ENCODE measurements around the gene KCNF1.

- no peak for TF ChIP-seq CTCF (IDR thresholded peaks at IDR 0.05)
- no peak for TF ChIP-seq POLR2AphosphoS5 (IDR thresholded peaks at IDR 0.05)
- TF ChIP-seq POLR2A (IDR thresholded peaks at IDR 0.05): no peak
Measured at GRCh38 chr2:10891848-10892247, 19.9 kb upstream of the KCNF1 start.
